Esophagus squamous epithelium (tissue), 5 donors: ENCODE measurements around the gene UNC119B. TPM values are rescaled to one million over a fixed set of nuclear protein-coding genes. Genes with fewer than 3 reads are reported as not detected.

Experiments used
- DNase-seq: peaks from one replicate; lab custom pipeline; 2025; lab: John Stamatoyannopoulos, UW
- H3K27ac ChIP-seq, 4 donors: fragments of 200-600 bp; sonication (generic); one replicate each; pipeline ENCODE4 v1.5.1; 2016 to 2019; ENCODE audit warnings: mild to moderate bottlenecking in 1 of 4
- H3K27me3 ChIP-seq, 4 donors: fragments of 200-600 bp; sonication (generic); 1 replicate in 3 of 4; 2 replicates in 1 of 4; pipeline versions ENCODE4 v1.5.1 to v1.6.0; 2017 to 2021; ENCODE audit warnings: antibody characterized with exemption in 1 of 4
- H3K36me3 ChIP-seq, 3 donors: fragments of 200-600 bp; sonication (generic); one replicate each; pipeline ENCODE4 v1.5.1; 2016 to 2019
- H3K4me1 ChIP-seq, 3 donors: fragments of 200-600 bp; sonication (generic); one replicate each; pipeline ENCODE4 v1.5.1; 2017 to 2019
- H3K4me3 ChIP-seq, 4 donors: fragments of 200-600 bp; sonication (generic); 1 replicate in 3 of 4; 2 replicates in 1 of 4; pipeline ENCODE4 v1.5.1; 2016 to 2019; ENCODE audit warnings: mild to moderate bottlenecking in 2 of 4, moderate library complexity in 1 of 4
- H3K9me3 ChIP-seq, 3 donors: fragments of 200-600 bp; sonication (generic); one replicate each; pipeline ENCODE4 v1.5.1; 2016 to 2019
- POLR2A ChIP-seq, 4 donors: fragments of 450-650 bp; IDR thresholded peaks; one replicate each; pipeline ENCODE4 v1.6.1; 2017; ENCODE audit warnings: antibody characterized with exemption in 4 of 4, mild to moderate bottlenecking in 4 of 4, moderate library complexity in 3 of 4
- WGBS, 2 donors: methylation state at CpG; one replicate each; pipeline ENCODE4 v1.1.5; 2018; 5-methylcytosine and 5-hydroxymethylcytosine counted together
- intact Hi-C: fragments of 100-400 bp; cut with DNase I; formaldehyde crosslinking; loops from one replicate; pipeline ENCODE4 v1.15.0; 2022
- total RNA-seq, 4 donors: library from RNA; depleted of rRNA; stranded (reverse); fragments of >200 nt; gene quantifications; one replicate each; pipeline ENCODE4 v1.1.0, GENCODE V29; 2016
- TF ChIP-seq, protein P1 (sequence below), 6 experiments: fragments of 450-650 bp in 4 of 6; fragments of 200-600 bp in 2 of 6; sonication (generic) in 2 of 6; IDR thresholded peaks; one replicate each; pipeline ENCODE4 v1.5.1; 2016 to 2019; ENCODE audit warnings: antibody characterized with exemption in 6 of 6, mild to moderate bottlenecking in 4 of 6, moderate library complexity in 4 of 6
- donor health status: DM: yes; HTN: yes; CAD: no.

UNC119B gene
- total RNA-seq, 4 donors from 2014 or later = 6.4 to 23.3 (median 12.4) TPM

DNA sequence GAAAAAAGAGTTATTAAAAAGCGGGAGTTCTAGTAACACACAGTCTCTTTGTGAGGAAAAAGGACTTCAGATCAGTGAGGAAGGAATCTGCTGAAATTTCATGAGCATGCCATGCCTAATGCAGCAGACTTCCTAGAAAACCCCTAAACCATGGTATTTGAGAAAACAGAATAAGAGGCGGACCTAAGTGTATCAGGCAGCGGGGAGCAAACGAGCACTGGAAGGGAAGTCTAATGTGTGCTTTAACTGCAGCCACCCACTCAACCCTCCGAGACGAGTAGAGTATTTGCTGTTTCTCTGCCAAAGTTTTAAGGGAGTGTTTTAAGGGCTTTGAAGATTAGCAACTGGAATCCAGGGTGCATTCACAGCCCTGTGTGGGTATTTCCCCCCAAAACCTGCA lies 51.8 kb downstream of the UNC119B start:
- H3K4me1 ChIP-seq = peaks cover 0 to 34% (median 0%) of the 10 kb centered on the region in 3 donors
- H3K4me3 ChIP-seq = no peak overlapping the region
- no peak for TF ChIP-seq POLR2A (IDR thresholded peaks at IDR 0.05)
- TF ChIP-seq, protein P1, sequence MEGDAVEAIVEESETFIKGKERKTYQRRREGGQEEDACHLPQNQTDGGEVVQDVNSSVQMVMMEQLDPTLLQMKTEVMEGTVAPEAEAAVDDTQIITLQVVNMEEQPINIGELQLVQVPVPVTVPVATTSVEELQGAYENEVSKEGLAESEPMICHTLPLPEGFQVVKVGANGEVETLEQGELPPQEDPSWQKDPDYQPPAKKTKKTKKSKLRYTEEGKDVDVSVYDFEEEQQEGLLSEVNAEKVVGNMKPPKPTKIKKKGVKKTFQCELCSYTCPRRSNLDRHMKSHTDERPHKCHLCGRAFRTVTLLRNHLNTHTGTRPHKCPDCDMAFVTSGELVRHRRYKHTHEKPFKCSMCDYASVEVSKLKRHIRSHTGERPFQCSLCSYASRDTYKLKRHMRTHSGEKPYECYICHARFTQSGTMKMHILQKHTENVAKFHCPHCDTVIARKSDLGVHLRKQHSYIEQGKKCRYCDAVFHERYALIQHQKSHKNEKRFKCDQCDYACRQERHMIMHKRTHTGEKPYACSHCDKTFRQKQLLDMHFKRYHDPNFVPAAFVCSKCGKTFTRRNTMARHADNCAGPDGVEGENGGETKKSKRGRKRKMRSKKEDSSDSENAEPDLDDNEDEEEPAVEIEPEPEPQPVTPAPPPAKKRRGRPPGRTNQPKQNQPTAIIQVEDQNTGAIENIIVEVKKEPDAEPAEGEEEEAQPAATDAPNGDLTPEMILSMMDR (IDR thresholded peaks at IDR 0.05) = no peak
- H3K9me3 ChIP-seq = no peaks in the 10 kb centered on the region
- no peak for DNase-seq
- 49 to 62% methylated on average over 6 of the region's 6 CpGs for WGBS, 2 donors
- no peaks in the 10 kb centered on the region for H3K27me3 ChIP-seq
- peak overlapping the region; percentile 23 to 74 (median 58) for H3K27ac ChIP-seq
- H3K36me3 ChIP-seq = peaks cover 18 to 79% (median 19%) of the 10 kb centered on the region in 3 donors
- intact Hi-C loops = no loop called here

DNA sequence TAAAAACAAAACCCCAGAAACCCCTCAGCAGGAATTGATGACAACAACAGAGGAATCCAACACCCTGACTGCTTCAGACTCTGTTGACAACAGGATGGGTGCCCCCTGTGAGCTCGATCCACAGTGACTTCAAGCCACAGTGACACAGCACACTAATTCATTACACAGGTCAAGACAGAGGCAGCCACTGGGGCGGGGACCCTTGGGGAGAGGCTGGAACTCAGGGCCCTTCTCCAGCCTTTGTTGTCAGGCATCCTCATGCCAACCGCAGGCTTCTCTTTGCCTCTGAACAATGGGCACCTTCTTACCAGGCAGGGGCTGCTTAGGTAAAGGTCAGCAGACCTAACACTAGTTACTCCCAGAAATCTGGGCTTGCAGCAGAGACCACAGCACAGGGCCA lies 53.0 kb downstream of the UNC119B start:
- H3K27ac ChIP-seq = no peak overlapping the region
- DNase-seq = no peak
- H3K4me3 ChIP-seq = no peak overlapping the region
- peaks cover 0 to 34% (median 0%) of the 10 kb centered on the region in 3 donors for H3K4me1 ChIP-seq
- H3K36me3 ChIP-seq = peaks cover 29 to 90% (median 30%) of the 10 kb centered on the region in 3 donors
- H3K27me3 ChIP-seq = no peaks in the 10 kb centered on the region
- 33 to 100% methylated on average over 1 of the region's 3 CpGs for WGBS, 2 donors
- no peaks in the 10 kb centered on the region for H3K9me3 ChIP-seq
- TF ChIP-seq POLR2A (IDR thresholded peaks at IDR 0.05) = no peak
- TF ChIP-seq, protein P1 (IDR thresholded peaks at IDR 0.05) = no peak
- intact Hi-C loops = no loop called here

- WGBS, 2 donors = 83 to 86% methylated on average over 8 to 9 of the region's 9 CpGs
- DNase-seq = no peak
- TF ChIP-seq POLR2A (IDR thresholded peaks at IDR 0.05) = no peak
- TF ChIP-seq, protein P1 (IDR thresholded peaks at IDR 0.05) = no peak
- no peak overlapping the region for H3K4me3 ChIP-seq
- intact Hi-C loops = no loop called here
- H3K27me3 ChIP-seq = no peaks in the 10 kb centered on the region
- peaks cover 0 to 34% (median 0%) of the 10 kb centered on the region in 3 donors for H3K4me1 ChIP-seq
- H3K36me3 ChIP-seq = peaks cover 29 to 100% (median 40%) of the 10 kb centered on the region in 3 donors
- H3K9me3 ChIP-seq = no peaks in the 10 kb centered on the region
- no peak overlapping the region for H3K27ac ChIP-seq
Observed at GRCh38 chr12:120764816-120765215, 54.6 kb downstream of the UNC119B start.

- peaks cover 29 to 100% (median 40%) of the 10 kb centered on the region in 3 donors for H3K36me3 ChIP-seq
- H3K4me1 ChIP-seq = peaks cover 0 to 20% (median 0%) of the 10 kb centered on the region in 3 donors
- WGBS, 2 donors = 72 to 92% methylated on average over 4 to 5 of the region's 5 CpGs
- H3K4me3 ChIP-seq = no peak overlapping the region
- no peaks in the 10 kb centered on the region for H3K9me3 ChIP-seq
- no peaks in the 10 kb centered on the region for H3K27me3 ChIP-seq
- no peak overlapping the region for H3K27ac ChIP-seq
- DNase-seq = no peak
- TF ChIP-seq, protein P1 (IDR thresholded peaks at IDR 0.05) = no peak
- TF ChIP-seq POLR2A (IDR thresholded peaks at IDR 0.05) = no peak
- intact Hi-C loops = no loop called here
Observed at GRCh38 chr12:120766566-120766965, 56.3 kb downstream of the UNC119B start.

DNA sequence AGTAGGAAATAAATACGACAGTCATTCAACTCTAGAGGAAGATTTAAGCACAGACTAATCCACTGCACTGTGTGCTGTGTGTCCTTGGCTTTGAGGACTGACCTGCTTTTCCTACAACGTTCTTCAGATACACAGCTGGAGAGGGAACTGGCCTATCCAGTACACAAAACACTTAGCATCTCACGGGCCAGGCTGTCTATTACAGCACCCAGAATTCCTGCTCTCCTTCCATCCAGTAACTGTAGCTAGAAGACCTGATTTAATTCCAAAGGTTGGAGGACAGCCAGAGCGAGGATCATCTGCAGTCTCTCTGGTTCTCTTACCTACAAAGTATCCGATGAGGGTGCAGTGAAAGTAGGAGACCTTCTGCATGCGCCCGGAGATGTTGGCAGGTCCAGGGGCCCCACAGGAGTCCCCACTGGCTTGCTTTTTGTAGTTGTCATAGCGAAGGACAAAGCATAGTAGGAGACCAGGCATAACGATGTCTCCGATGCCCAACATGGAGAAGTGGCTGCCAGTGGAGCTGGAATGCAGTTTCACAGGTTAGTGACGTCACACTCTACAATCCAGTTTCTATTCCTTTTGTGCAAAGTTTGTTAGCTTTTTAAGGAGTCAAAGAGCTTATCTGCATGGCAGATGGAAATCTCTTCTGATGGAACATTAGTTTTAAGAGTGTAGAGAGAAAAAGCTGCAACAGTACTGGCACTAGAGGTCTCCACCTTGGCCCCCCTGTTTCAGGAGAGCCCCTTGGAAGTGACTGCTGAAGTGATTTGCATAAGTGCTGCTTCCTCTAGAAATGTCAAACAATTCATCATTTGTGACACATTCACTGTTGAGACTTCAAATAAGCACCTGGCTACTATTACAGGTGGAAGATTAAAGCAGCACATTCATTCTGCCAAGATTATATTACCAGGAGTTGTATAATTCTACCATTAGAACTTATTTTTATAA lies 57.1 kb downstream of the UNC119B start:
- no peak for DNase-seq
- 76 to 81% methylated on average over 10 of the region's 11 CpGs for WGBS, 2 donors
- Histone ChIP-seq H3K27me3 (no peaks in the 10 kb centered on the region), H3K9me3 (no peaks in the 10 kb centered on the region), H3K27ac (no peak overlapping the region), H3K36me3 (peaks cover 29 to 100% (median 40%) of the 10 kb centered on the region in 3 donors), H3K4me3 (no peak overlapping the region), H3K4me1 (peaks cover 0 to 12% (median 0%) of the 10 kb centered on the region in 3 donors)
- intact Hi-C loops = no loop called here
- TF ChIP-seq, protein P1 (IDR thresholded peaks at IDR 0.05) = no peak
- no peak for TF ChIP-seq POLR2A (IDR thresholded peaks at IDR 0.05)
